Bronchial epithelial cell (primary cell): ENCODE results near the gene SLC12A4. TPM values are rescaled to one million over a fixed set of nuclear protein-coding genes. Genes with fewer than 3 reads are reported as not detected.
"Not testable (repeated sequence)": the region's sequence is repeated elsewhere in the genome, so short reads cannot be mapped to it uniquely, and the experiment has no call there.

Experiments
- DNase-seq: peaks from one replicate; pipeline ENCODE4 v3.0.0-alpha.2; 2010; ENCODE audit warnings: low read depth
- FAIRE-seq: peaks from 2 replicates; lab custom pipeline; 2011; peaks lifted over from hg19 to GRCh38; lab: Jason Lieb, UNC
- H3K27me3 ChIP-seq: 2 replicates; pipeline ENCODE4 v1.5.1; 2011; ENCODE audit warnings: low read length; ENCODE audit not compliant: control insufficient read depth, insufficient read depth
- H3K36me3 ChIP-seq: 2 replicates; pipeline ENCODE4 v1.5.1; 2011; ENCODE audit warnings: low read length; ENCODE audit not compliant: control insufficient read depth, insufficient read depth
- H3K4me3 ChIP-seq: 2 replicates; pipeline ENCODE4 v1.5.1; 2011; ENCODE audit warnings: mild to moderate bottlenecking, low read depth, low read length, control low read depth
- CTCF ChIP-seq: IDR thresholded peaks from 2 replicates; pipeline ENCODE4 v1.5.1; 2011; ENCODE audit warnings: mild to moderate bottlenecking, moderate library complexity, low read length, control low read depth, inconsistent platforms; ENCODE audit not compliant: insufficient read depth, severe bottlenecking
- total RNA-seq: library from RNA; depleted of rRNA; stranded (reverse); fragments of >200 nt; gene quantifications from 2 replicates; pipeline ENCODE4 v1.2.1, GENCODE V29; 2014

SLC12A4 gene
- total RNA-seq, 1 donor from 2014 or later: 20.5 TPM

- DNase-seq: no peak
- Histone ChIP-seq H3K27me3 (no peaks in the 10 kb centered on the region), H3K36me3 (peaks cover 6% of the 10 kb centered on the region), H3K4me3 (no peak overlapping the region)
- no peak for FAIRE-seq
- TF ChIP-seq CTCF: no peak
These were observed 51.1 kb downstream of the SLC12A4 start for GRCh38 chr16:67917140-67917851.

- Histone ChIP-seq H3K4me3 (no peak overlapping the region), H3K36me3 (peaks cover 6% of the 10 kb centered on the region), H3K27me3 (no peaks in the 10 kb centered on the region)
- TF ChIP-seq CTCF: no peak
- no peak for FAIRE-seq
- DNase-seq: no peak
These were observed 52.4 kb downstream of the SLC12A4 start for GRCh38 chr16:67915831-67916723.

GRCh38 chr16:67915496-67915769 lies 53.0 kb downstream of the SLC12A4 start:
- FAIRE-seq, H3K4me3 ChIP-seq, H3K36me3 ChIP-seq, DNase-seq, H3K27me3 ChIP-seq: not testable (repeated sequence)

- Histone ChIP-seq H3K27me3 (no peaks in the 10 kb centered on the region), H3K4me3 (no peak overlapping the region), H3K36me3 (peaks cover 8% of the 10 kb centered on the region)
- FAIRE-seq (no peak), DNase-seq (no peak)
- TF ChIP-seq CTCF: no peak
These were observed 53.5 kb downstream of the SLC12A4 start for GRCh38 chr16:67914758-67915495.

GRCh38 chr16:67910158-67910557 lies 58.3 kb downstream of the SLC12A4 start:
- Histone ChIP-seq H3K4me3 (no peak overlapping the region), H3K27me3 (no peaks in the 10 kb centered on the region), H3K36me3 (peaks cover 18% of the 10 kb centered on the region)
- no peak for FAIRE-seq
- no peak for TF ChIP-seq CTCF
- peak; percentile 70 for DNase-seq
